RPMI7951 (cell line): Measurements from ENCODE around the gene TMEM135. TPM values are rescaled to one million over a fixed set of nuclear protein-coding genes. Genes with fewer than 3 reads are reported as not detected.
"Not testable (repeated sequence)": the region's sequence is repeated elsewhere in the genome, so short reads cannot be mapped to it uniquely, and the experiment has no call there.

Experiments
- DNase-seq: peaks from one replicate; pipeline ENCODE4 v3.0.0-alpha.2; 2012; ENCODE audit warnings: low read depth
- total RNA-seq: library from RNA; depleted of rRNA; stranded (reverse); fragments of >200 nt; shearing (Covaris generic); gene quantifications from 2 replicates; pipeline ENCODE4 v1.2.3, GENCODE V29; 2014

TMEM135 gene
- total RNA-seq, 1 experiment from 2014 or later: 16.6 TPM

GRCh38 chr11:87076874-87077429 lies 39.2 kb downstream of the TMEM135 start:
- DNase-seq: no peak

- no peak for DNase-seq
Measured at GRCh38 chr11:87081358-87081757, 43.6 kb downstream of the TMEM135 start.

GRCh38 chr11:87082590-87082989 lies 44.9 kb downstream of the TMEM135 start:
- DNase-seq: no peak

- DNase-seq: no peak
Measured at GRCh38 chr11:87083029-87083428, 45.3 kb downstream of the TMEM135 start.

GRCh38 chr11:87092159-87092558 lies 54.4 kb downstream of the TMEM135 start:
- DNase-seq: peak; percentile 9

GRCh38 chr11:87092567-87092966 lies 54.8 kb downstream of the TMEM135 start:
- DNase-seq: no peak

- DNase-seq: peak; percentile 51
Measured at GRCh38 chr11:87097582-87097981, 59.8 kb downstream of the TMEM135 start.

- DNase-seq: no peak
Measured at GRCh38 chr11:87101956-87102580, 64.3 kb downstream of the TMEM135 start.

- not testable (repeated sequence) for DNase-seq
Measured at GRCh38 chr11:87105826-87106225, 68.1 kb downstream of the TMEM135 start.

GRCh38 chr11:87107379-87107778 lies 69.6 kb downstream of the TMEM135 start:
- not testable (repeated sequence) for DNase-seq

GRCh38 chr11:87110443-87111131 lies 72.9 kb downstream of the TMEM135 start:
- no peak for DNase-seq

GRCh38 chr11:87114093-87114492 lies 76.4 kb downstream of the TMEM135 start:
- DNase-seq: no peak

GRCh38 chr11:87116185-87116584 lies 78.5 kb downstream of the TMEM135 start:
- DNase-seq: no peak

GRCh38 chr11:87120937-87121336 lies 83.2 kb downstream of the TMEM135 start:
- DNase-seq: no peak

- DNase-seq: no peak
Measured at GRCh38 chr11:87122852-87123251, 85.1 kb downstream of the TMEM135 start.

GRCh38 chr11:87125257-87125656 lies 87.5 kb downstream of the TMEM135 start:
- DNase-seq: no peak

- DNase-seq: no peak
Measured at GRCh38 chr11:87127101-87127500, 89.4 kb downstream of the TMEM135 start.

- DNase-seq: no peak
Measured at GRCh38 chr11:87128372-87128771, 90.6 kb downstream of the TMEM135 start.

GRCh38 chr11:87134524-87135106 lies 96.9 kb downstream of the TMEM135 start:
- no peak for DNase-seq

GRCh38 chr11:87136236-87136635 lies 98.5 kb downstream of the TMEM135 start:
- DNase-seq: no peak

- DNase-seq: peak; percentile 18
Measured at GRCh38 chr11:87137711-87138110, 100.0 kb downstream of the TMEM135 start.

- DNase-seq: no peak
Measured at GRCh38 chr11:87139475-87139874, 101.7 kb downstream of the TMEM135 start.

GRCh38 chr11:87141322-87141721 lies 103.6 kb downstream of the TMEM135 start:
- no peak for DNase-seq
